Right lobe of liver (tissue), 6 donors: ENCODE data around the gene EDIL3. TPM values are rescaled to one million over a fixed set of nuclear protein-coding genes. Genes with fewer than 3 reads are reported as not detected.

ENCODE experiments used
- ATAC-seq, 4 donors: fragments of 200-7000 bp; cut with Tn5 transposase; one replicate each; pipeline ENCODE4 v1.9.1; 2020; ENCODE audit warnings: mild to moderate bottlenecking in 4 of 4, moderate library complexity in 4 of 4
- DNase-seq, 3 donors: peaks; one replicate each; pipeline ENCODE4 v3.0.0-alpha.2; 2020
- H3K27ac ChIP-seq, 3 donors: fragments of 200-600 bp; one replicate each; pipeline ENCODE4 v1.8.0; 2022
- H3K27me3 ChIP-seq, 2 donors: fragments of 200-600 bp; one replicate each; pipeline ENCODE4 v1.8.0; 2022
- H3K36me3 ChIP-seq, 4 donors: fragments of 200-600 bp; sonication (generic) in 1 of 4; one replicate each; pipeline versions ENCODE4 v1.5.1 to v1.8.0; 2017 to 2022; ENCODE audit warnings: control low read depth in 1 of 4
- H3K4me1 ChIP-seq, 4 donors: fragments of 200-600 bp; sonication (generic) in 1 of 4; one replicate each; pipeline versions ENCODE4 v1.5.1 to v1.8.0; 2017 to 2022; ENCODE audit warnings: control low read depth in 1 of 4
- H3K4me3 ChIP-seq, 3 donors: fragments of 200-600 bp; one replicate each; pipeline ENCODE4 v1.8.0; 2022
- H3K9me3 ChIP-seq, 4 donors: fragments of 200-600 bp; sonication (generic) in 1 of 4; one replicate each; pipeline versions ENCODE4 v1.5.1 to v1.8.0; 2017 to 2022; ENCODE audit warnings: control low read depth in 1 of 4
- CTCF ChIP-seq, 4 donors: fragments of 200-600 bp in 3 of 4; fragments of 450-650 bp in 1 of 4; IDR thresholded peaks; one replicate each; pipeline versions ENCODE4 v1.5.1 to v1.8.0; 2016 to 2022; ENCODE audit warnings: antibody characterized with exemption in 4 of 4, mild to moderate bottlenecking in 2 of 4
- POLR2A ChIP-seq: fragments of 450-650 bp; IDR thresholded peaks from one replicate; pipeline ENCODE4 v1.6.1; 2017; ENCODE audit warnings: antibody characterized with exemption, mild to moderate bottlenecking
- WGBS: methylation state at CpG from one replicate; pipeline ENCODE4 v1.1.6; 2018; ENCODE audit warnings: low coverage, low lambda C conversion rate; ENCODE audit not compliant: insufficient coverage; ENCODE audit errors: missing lambda C conversion rate; 5-methylcytosine and 5-hydroxymethylcytosine counted together
- intact Hi-C, 2 donors: fragments of 100-400 bp; cut with DNase I; formaldehyde crosslinking; loops; one replicate each; pipeline versions ENCODE4 v1.11.2 to v1.14.1; 2022
- total RNA-seq, 6 experiments: library from RNA; depleted of rRNA in 2 of 6; stranded (reverse); fragments of >200 nt in 2 of 6; fragmentation: NEBNext Ultra II Directional in 3 of 6; extraction: Animal tissue kit (Norgen Biotek cat#: 25700) in 3 of 6; gene quantifications; one replicate each; pipeline versions ENCODE4 v1.1.0 to v1.2.4, GENCODE V29; 2016 to 2023
- donor health status: DM: no; HTN: yes; CAD: no.
- donor health status: DM: no; HTN: no; CAD: no.
- donor health status: DM: no; HTN: no; CAD: no.
- donor health status: DM: no; HTN: yes; CAD: no.
- donor health status: DM: no; HTN: yes; CAD: no.

EDIL3 gene
- total RNA-seq, 6 experiments from 2014 or later: 0.61 to 0.84 (median 0.68) TPM; not detected in 3

- DNase-seq (no peak), ATAC-seq (no peak)
- intact Hi-C loops: no loop called here
- Histone ChIP-seq H3K4me3 (no peak overlapping the region), H3K9me3 (no peaks in the 10 kb centered on the region), H3K27ac (no peak overlapping the region), H3K4me1 (no peaks in the 10 kb centered on the region), H3K36me3 (no peaks in the 10 kb centered on the region), H3K27me3 (no peaks in the 10 kb centered on the region)
- no peak for TF ChIP-seq POLR2A
- no peak for TF ChIP-seq CTCF (IDR thresholded peaks at IDR 0.05)
- WGBS: 66% methylated on average over 14 of the region's 14 CpGs
Observed at GRCh38 chr5:84292788-84293653, 91.7 kb downstream of the EDIL3 start.

- Histone ChIP-seq H3K27me3 (no peaks in the 10 kb centered on the region), H3K36me3 (no peaks in the 10 kb centered on the region), H3K4me1 (no peaks in the 10 kb centered on the region), H3K27ac (no peak overlapping the region), H3K9me3 (no peaks in the 10 kb centered on the region), H3K4me3 (no peak overlapping the region)
- DNase-seq (no peak), ATAC-seq (no peak)
- intact Hi-C loops: no loop called here
- WGBS: 89% methylated on average over 1 of the region's 1 CpG
- TF ChIP-seq CTCF (IDR thresholded peaks at IDR 0.05) (no peak), POLR2A (no peak)
Observed at GRCh38 chr5:84292000-84292642, 92.6 kb downstream of the EDIL3 start.

- ATAC-seq (no peak), DNase-seq (no peak)
- WGBS: 69% methylated on average over 2 of the region's 2 CpGs
- TF ChIP-seq POLR2A: no peak
- TF ChIP-seq CTCF (IDR thresholded peaks at IDR 0.05): no peak
- H3K36me3 ChIP-seq: no peaks in the 10 kb centered on the region
- no peak overlapping the region for H3K4me3 ChIP-seq
- H3K9me3 ChIP-seq: no peaks in the 10 kb centered on the region
- H3K27ac ChIP-seq: no peak overlapping the region
- intact Hi-C loops: no loop called here
- no peaks in the 10 kb centered on the region for H3K27me3 ChIP-seq
- no peaks in the 10 kb centered on the region for H3K4me1 ChIP-seq
Observed at GRCh38 chr5:84290673-84291072, 94.0 kb downstream of the EDIL3 start.

DNA sequence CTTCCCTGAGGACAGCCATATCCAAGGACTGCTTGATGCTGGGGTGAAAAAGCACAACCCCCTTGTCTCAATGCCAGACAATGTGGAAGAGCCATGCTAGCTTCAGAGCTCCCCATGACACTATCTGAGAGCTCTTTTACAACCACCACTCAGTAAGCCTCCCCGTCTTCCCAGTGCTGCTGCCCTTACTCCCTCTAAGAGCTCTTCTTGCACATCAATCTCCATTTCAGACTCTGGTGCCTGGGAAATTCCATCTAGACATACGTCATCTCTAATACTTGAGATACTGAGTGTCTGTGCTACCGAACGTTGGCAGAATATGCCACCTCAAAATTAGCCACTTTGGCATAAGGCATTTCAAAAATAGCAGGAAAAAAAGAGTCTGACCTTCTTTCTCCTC is 94.5 kb downstream of the EDIL3 start:
- no peaks in the 10 kb centered on the region for H3K36me3 ChIP-seq
- no peak overlapping the region for H3K4me3 ChIP-seq
- H3K9me3 ChIP-seq: no peaks in the 10 kb centered on the region
- ATAC-seq (no peak), DNase-seq (no peak)
- TF ChIP-seq POLR2A: no peak
- no peak for TF ChIP-seq CTCF (IDR thresholded peaks at IDR 0.05)
- intact Hi-C loops: no loop called here
- H3K4me1 ChIP-seq: no peaks in the 10 kb centered on the region
- WGBS: 62% methylated on average over 4 of the region's 4 CpGs
- no peaks in the 10 kb centered on the region for H3K27me3 ChIP-seq
- H3K27ac ChIP-seq: no peak overlapping the region
